Progenitor cell of endocrine pancreas (in vitro differentiated cells): ENCODE results near the gene TCF19. TPM values are rescaled to one million over a fixed set of nuclear protein-coding genes. Genes with fewer than 3 reads are reported as not detected.

ENCODE experiments used
- DNase-seq: peaks from one replicate; pipeline ENCODE4 v3.0.0; 2021; ENCODE audit warnings: low spot score; ENCODE audit not compliant: unreplicated experiment
- H3K27ac Mint-ChIP-seq: 2 replicates; pipeline ENCODE4 v1.8.0; 2021; ENCODE audit warnings: mild to moderate bottlenecking, moderate library complexity, mixed read lengths
- H3K27me3 Mint-ChIP-seq: 2 replicates; pipeline ENCODE4 v1.8.0; 2021; ENCODE audit warnings: mixed read lengths
- H3K36me3 Mint-ChIP-seq: 2 replicates; pipeline ENCODE4 v1.8.0; 2022; ENCODE audit warnings: mixed read lengths; ENCODE audit not compliant: insufficient read depth
- H3K4me1 Mint-ChIP-seq: 2 replicates; pipeline ENCODE4 v1.8.0; 2021; ENCODE audit warnings: low read depth, mixed read lengths
- H3K4me3 Mint-ChIP-seq: 2 replicates; pipeline ENCODE4 v1.8.0; 2021; ENCODE audit warnings: low read depth, mild to moderate bottlenecking, moderate library complexity, mixed read lengths
- H3K9me3 Mint-ChIP-seq: 2 replicates; pipeline ENCODE4 v1.8.0; 2021; ENCODE audit warnings: low read depth, mixed read lengths
- total RNA-seq: library from RNA; stranded (reverse); gene quantifications from 2 replicates; pipeline ENCODE4 v1.2.1, GENCODE V29; 2021
- TF ChIP-seq, protein P1 (sequence below): fragments of 200-600 bp; sonication (generic); IDR thresholded peaks from one replicate; pipeline ENCODE4 v1.5.0; 2021; ENCODE audit warnings: antibody characterized with exemption, mild to moderate bottlenecking; ENCODE audit not compliant: unreplicated experiment

Gene TCF19
- total RNA-seq, 1 donor from 2014 or later, result 9.6 TPM

- Mint-ChIP-seq H3K4me3 (no peak overlapping the region), H3K27me3 (peaks cover 16% of the 10 kb centered on the region), H3K36me3 (peaks cover 4% of the 10 kb centered on the region), H3K27ac (no peak overlapping the region), H3K4me1 (peaks cover 3% of the 10 kb centered on the region), H3K9me3 (no peaks in the 10 kb centered on the region)
- TF ChIP-seq, protein P1, sequence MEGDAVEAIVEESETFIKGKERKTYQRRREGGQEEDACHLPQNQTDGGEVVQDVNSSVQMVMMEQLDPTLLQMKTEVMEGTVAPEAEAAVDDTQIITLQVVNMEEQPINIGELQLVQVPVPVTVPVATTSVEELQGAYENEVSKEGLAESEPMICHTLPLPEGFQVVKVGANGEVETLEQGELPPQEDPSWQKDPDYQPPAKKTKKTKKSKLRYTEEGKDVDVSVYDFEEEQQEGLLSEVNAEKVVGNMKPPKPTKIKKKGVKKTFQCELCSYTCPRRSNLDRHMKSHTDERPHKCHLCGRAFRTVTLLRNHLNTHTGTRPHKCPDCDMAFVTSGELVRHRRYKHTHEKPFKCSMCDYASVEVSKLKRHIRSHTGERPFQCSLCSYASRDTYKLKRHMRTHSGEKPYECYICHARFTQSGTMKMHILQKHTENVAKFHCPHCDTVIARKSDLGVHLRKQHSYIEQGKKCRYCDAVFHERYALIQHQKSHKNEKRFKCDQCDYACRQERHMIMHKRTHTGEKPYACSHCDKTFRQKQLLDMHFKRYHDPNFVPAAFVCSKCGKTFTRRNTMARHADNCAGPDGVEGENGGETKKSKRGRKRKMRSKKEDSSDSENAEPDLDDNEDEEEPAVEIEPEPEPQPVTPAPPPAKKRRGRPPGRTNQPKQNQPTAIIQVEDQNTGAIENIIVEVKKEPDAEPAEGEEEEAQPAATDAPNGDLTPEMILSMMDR, result no peak
- DNase-seq, result no peak
Measured at GRCh38 chr6:31140643-31141042, 17.7 kb upstream of the TCF19 start.

GRCh38 chr6:31142361-31142761, 16.0 kb upstream of the TCF19 start:
- no peak overlapping the region for H3K4me3 Mint-ChIP-seq
- peaks cover 16% of the 10 kb centered on the region for H3K27me3 Mint-ChIP-seq
- H3K4me1 Mint-ChIP-seq, result peaks cover 3% of the 10 kb centered on the region
- H3K36me3 Mint-ChIP-seq, result peaks cover 4% of the 10 kb centered on the region
- H3K9me3 Mint-ChIP-seq, result no peaks in the 10 kb centered on the region
- no peak overlapping the region for H3K27ac Mint-ChIP-seq
- no peak for DNase-seq
- TF ChIP-seq, protein P1, result no peak

GRCh38 chr6:31143148-31143547, 15.2 kb upstream of the TCF19 start:
- H3K27ac Mint-ChIP-seq, result no peak overlapping the region
- peaks cover 4% of the 10 kb centered on the region for H3K36me3 Mint-ChIP-seq
- DNase-seq, result no peak
- H3K4me1 Mint-ChIP-seq, result no peaks in the 10 kb centered on the region
- H3K9me3 Mint-ChIP-seq, result no peaks in the 10 kb centered on the region
- peaks cover 12% of the 10 kb centered on the region for H3K27me3 Mint-ChIP-seq
- H3K4me3 Mint-ChIP-seq, result no peak overlapping the region
- TF ChIP-seq, protein P1, result no peak

GRCh38 chr6:31144296-31144969, 14.0 kb upstream of the TCF19 start:
- Mint-ChIP-seq H3K4me3 (no peak overlapping the region), H3K27ac (no peak overlapping the region), H3K27me3 (peaks cover 7% of the 10 kb centered on the region), H3K4me1 (no peaks in the 10 kb centered on the region), H3K9me3 (no peaks in the 10 kb centered on the region), H3K36me3 (peaks cover 4% of the 10 kb centered on the region)
- no peak for DNase-seq
- TF ChIP-seq, protein P1, result no peak

DNA sequence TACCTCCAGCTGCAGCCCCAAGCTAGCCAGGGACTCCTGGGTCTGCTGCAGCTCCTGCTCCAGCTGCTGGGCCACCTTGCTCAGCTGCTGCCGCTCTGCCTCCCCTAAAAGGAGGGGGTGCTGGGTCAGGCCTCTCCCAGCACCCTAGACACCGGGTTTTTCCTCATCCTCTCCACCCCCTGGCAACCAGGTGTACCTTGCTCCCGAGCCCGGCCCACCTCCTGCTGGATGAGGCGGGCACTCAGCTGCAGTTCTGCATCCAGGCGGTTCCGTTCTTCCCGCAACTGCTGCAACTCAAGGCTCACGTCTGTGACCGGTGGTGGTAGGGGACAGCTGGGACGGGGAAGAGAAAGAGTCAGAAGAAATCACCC, 13.4 kb upstream of the TCF19 start:
- no peak for DNase-seq
- no peaks in the 10 kb centered on the region for H3K4me1 Mint-ChIP-seq
- no peaks in the 10 kb centered on the region for H3K9me3 Mint-ChIP-seq
- no peak overlapping the region for H3K4me3 Mint-ChIP-seq
- H3K27ac Mint-ChIP-seq, result no peak overlapping the region
- TF ChIP-seq, protein P1, result no peak
- peaks cover 6% of the 10 kb centered on the region for H3K36me3 Mint-ChIP-seq
- H3K27me3 Mint-ChIP-seq, result peaks cover 2% of the 10 kb centered on the region
